Measurements from ENCODE around the gene ZBTB4.

- TF ChIP-seq CTCF (IDR thresholded peaks at IDR 0.05) (no peak), POLR2A (IDR thresholded peaks at IDR 0.05) (no peak), EP300 (IDR thresholded peaks at IDR 0.05) (no peak)
Observed at GRCh38 chr17:7513850-7514419, 34.5 kb upstream of the ZBTB4 start.

Data from tibial nerve (tissue), 4 donors.